Heart right ventricle (tissue), 16 donors: ENCODE data around the gene EMC10. TPM values are rescaled to one million over a fixed set of nuclear protein-coding genes. Genes with fewer than 3 reads are reported as not detected.

Experiments
- ATAC-seq, 8 donors: fragments of 200-7000 bp; cut with Tn5 transposase; one replicate each; pipeline ENCODE4 v1.9.1; 2020; ENCODE audit warnings: mild to moderate bottlenecking in 8 of 8, moderate library complexity in 8 of 8, moderate number of reproducible peaks in 1 of 8
- DNase-seq, 2 donors: peaks; one replicate each; pipeline ENCODE4 v3.0.0-alpha.2; 2020
- H3K27ac ChIP-seq, 10 donors: fragments of 200-600 bp; sonication (generic) in 2 of 10; one replicate each; pipeline versions ENCODE4 v1.5.0 to v1.8.0; 2020 to 2022; ENCODE audit warnings: mild to moderate bottlenecking in 3 of 10
- H3K27me3 ChIP-seq, 7 donors: fragments of 200-600 bp; one replicate each; pipeline ENCODE4 v1.8.0; 2021 to 2022; ENCODE audit warnings: mild to moderate bottlenecking in 2 of 7
- H3K36me3 ChIP-seq, 9 donors: fragments of 200-600 bp; sonication (generic) in 1 of 9; one replicate each; pipeline versions ENCODE4 v1.5.0 to v1.8.0; 2020 to 2022; ENCODE audit warnings: mild to moderate bottlenecking in 2 of 9
- H3K4me1 ChIP-seq, 9 donors: fragments of 200-600 bp; sonication (generic) in 1 of 9; one replicate each; pipeline versions ENCODE4 v1.5.0 to v1.8.0; 2020 to 2022; ENCODE audit warnings: mild to moderate bottlenecking in 4 of 9
- H3K4me3 ChIP-seq, 10 donors: fragments of 200-600 bp; sonication (generic) in 2 of 10; one replicate each; pipeline versions ENCODE4 v1.5.0 to v1.8.0; 2020 to 2022; ENCODE audit warnings: mild to moderate bottlenecking in 7 of 10, moderate library complexity in 2 of 10
- H3K9me3 ChIP-seq, 11 donors: fragments of 200-600 bp in 10 of 11; sonication (generic) in 2 of 11; one replicate each; pipeline versions ENCODE4 v1.5.0 to v1.8.0; 2013 to 2022; ENCODE audit warnings: mild to moderate bottlenecking in 2 of 11, control low read depth in 1 of 11, moderate library complexity in 1 of 11
- WGBS, 2 donors: extraction: QIAGEN DNeasy Blood & Tissue Kit; methylation state at CpG; one replicate each; pipeline ENCODE4 v1.1.7; 2013; ENCODE audit warnings: inconsistent platforms in 1 of 2; 5-methylcytosine and 5-hydroxymethylcytosine counted together
- intact Hi-C, 10 donors: fragments of 100-400 bp; cut with DNase I; formaldehyde crosslinking; loops; one replicate each; pipeline versions ENCODE4 v1.11.1 to v1.14.2; 2022
- polyA plus RNA-seq, 2 donors: library from polyadenylated mRNA; stranded (reverse); fragments of 200-250 nt; gene quantifications; one replicate each; pipeline ENCODE4 v1.2.3, GENCODE V29; 2013
- total RNA-seq, 10 donors: library from RNA; stranded (reverse); fragmentation: NEBNext Ultra II Directional in 3 of 10; extraction: Animal tissue kit (Norgen Biotek cat#: 25700) in 3 of 10; gene quantifications; one replicate each; pipeline versions ENCODE4 v1.2.1 to v1.2.4, GENCODE V29; 2021 to 2023
- TF ChIP-seq, protein P1 (sequence below), 9 donors: fragments of 200-600 bp; sonication (generic) in 2 of 9; IDR thresholded peaks; one replicate each; pipeline versions ENCODE4 v1.5.0 to v1.8.0; 2021 to 2022; ENCODE audit warnings: antibody characterized with exemption in 9 of 9, mild to moderate bottlenecking in 5 of 9, moderate library complexity in 1 of 9
- donor health status: Arrhythmogenic right ventricular cardiomyopathy.
- donor health status: ischemic (EF 13 %, LVEDD 7.1; RV severe dilation, severe dysfunction).
- donor health status: healthy with polysubstance abuse.
- donor health status: DM: no; HTN: yes; CAD: no.
- donor health status: DM: no; HTN: no; CAD: no.
- donor health status: ischemic (EF 25% LVEDD 6.9; RV normal size, moderate dysfunction).
- donor health status: ischemic (EF 25% LVEDD 5.7; RV mildly dilated, moderate dysfunction).
- donor health status: healthy.
- donor health status: DM: yes; HTN: yes; CAD: no.
- donor health status: Ischemic cardiomyopathy.
- donor health status: ischemic (EF 35%, LVEDD 5.7; RV mildly dilated, moderate dysfunction).
- donor health status: nonischemic (EF 11% LVEDD 7.7; RV severe dilation, severe dysfunction).
- donor health status: DM: yes; HTN: yes; CAD: no.
- donor health status: PGD.
- donor health status: ischemic (EF 29% LVEDD 5.4; RV normal size, mild dysfunction).
- donor health status: nonischemic (EF 23%, LVEDD 6.1; RV moderate dilation, normal function).

Gene EMC10
- total and polyA plus RNA-seq, 12 donors = 73.6 to 152 (median 89.1) TPM

DNA sequence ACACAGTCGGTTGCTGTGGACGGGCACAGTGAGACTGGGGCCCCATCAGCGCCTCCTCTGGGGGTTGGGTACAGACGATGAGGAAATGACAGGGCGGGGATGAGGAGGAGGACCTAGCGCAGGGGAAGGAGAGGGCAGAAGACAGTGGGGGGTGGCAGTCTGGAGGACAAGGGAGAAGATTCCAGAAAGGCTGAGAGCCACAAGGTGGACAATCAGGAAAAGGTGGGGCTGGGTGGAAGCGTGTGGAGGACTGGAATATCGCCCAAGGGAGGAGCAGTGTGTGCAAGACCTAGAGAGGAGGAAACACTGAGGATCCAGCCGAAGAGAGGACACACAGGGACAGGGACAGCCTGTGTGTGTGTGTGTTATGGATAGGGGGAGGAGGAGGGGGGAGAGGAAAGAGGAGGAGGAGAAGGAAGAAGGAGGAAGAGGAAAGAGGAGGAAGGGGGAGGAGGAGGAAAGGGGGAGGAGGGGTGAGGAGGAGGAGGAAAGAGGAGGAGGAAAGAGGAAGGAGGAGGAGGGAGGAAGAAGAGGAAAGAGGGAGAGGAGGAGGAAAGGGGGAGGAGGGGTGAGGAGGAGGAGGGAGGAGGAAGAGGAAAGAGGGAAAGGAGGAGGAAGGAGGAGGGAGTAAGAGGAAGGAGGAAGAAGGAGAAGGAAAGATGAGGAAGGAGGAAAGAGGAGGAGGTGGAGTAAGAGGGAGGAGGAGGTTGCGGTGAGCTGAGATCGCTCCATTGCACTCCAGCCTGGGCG lies 16.2 kb downstream of the EMC10 start:
- 12 to 18% methylated on average over 9 of the region's 12 CpGs for WGBS, 2 donors
- TF ChIP-seq, protein P1, sequence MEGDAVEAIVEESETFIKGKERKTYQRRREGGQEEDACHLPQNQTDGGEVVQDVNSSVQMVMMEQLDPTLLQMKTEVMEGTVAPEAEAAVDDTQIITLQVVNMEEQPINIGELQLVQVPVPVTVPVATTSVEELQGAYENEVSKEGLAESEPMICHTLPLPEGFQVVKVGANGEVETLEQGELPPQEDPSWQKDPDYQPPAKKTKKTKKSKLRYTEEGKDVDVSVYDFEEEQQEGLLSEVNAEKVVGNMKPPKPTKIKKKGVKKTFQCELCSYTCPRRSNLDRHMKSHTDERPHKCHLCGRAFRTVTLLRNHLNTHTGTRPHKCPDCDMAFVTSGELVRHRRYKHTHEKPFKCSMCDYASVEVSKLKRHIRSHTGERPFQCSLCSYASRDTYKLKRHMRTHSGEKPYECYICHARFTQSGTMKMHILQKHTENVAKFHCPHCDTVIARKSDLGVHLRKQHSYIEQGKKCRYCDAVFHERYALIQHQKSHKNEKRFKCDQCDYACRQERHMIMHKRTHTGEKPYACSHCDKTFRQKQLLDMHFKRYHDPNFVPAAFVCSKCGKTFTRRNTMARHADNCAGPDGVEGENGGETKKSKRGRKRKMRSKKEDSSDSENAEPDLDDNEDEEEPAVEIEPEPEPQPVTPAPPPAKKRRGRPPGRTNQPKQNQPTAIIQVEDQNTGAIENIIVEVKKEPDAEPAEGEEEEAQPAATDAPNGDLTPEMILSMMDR (IDR thresholded peaks at IDR 0.05) = no peak
- Histone ChIP-seq H3K4me3 (no peak overlapping the region), H3K4me1 (peaks cover 0 to 15% (median 0%) of the 10 kb centered on the region in 9 donors), H3K27me3 (peaks cover 0 to 3% (median 0%) of the 10 kb centered on the region in 7 donors), H3K27ac (no peak overlapping the region), H3K9me3 (peaks cover 0 to 9% (median 0%) of the 10 kb centered on the region in 11 donors), H3K36me3 (peaks cover 0 to 6% (median 0%) of the 10 kb centered on the region in 9 donors)
- intact Hi-C loops = no loop called here
- ATAC-seq = no peak
- DNase-seq = no peak

DNA sequence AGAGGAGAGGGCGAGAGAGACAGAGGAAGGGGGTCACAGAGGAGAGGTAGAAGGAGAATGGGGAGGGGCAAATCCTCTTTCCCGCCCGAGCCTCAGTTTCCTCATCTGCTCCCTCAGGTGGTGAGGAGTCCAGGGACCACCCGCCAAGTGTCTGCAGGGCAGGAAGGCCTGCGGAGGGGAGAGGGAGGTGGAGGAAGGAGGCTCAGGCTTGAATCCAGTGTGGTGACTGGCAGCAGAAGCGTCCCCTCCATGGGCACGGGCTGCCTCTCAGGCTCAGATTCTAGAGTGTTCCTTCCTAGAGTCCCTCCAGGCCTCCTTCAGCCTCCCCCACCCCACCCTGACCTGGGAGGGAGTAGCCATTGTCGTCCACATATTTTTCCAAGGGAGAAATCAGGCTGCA lies 16.9 kb downstream of the EMC10 start:
- DNase-seq (no peak), ATAC-seq (no peak)
- H3K4me3 ChIP-seq = no peak overlapping the region
- H3K27ac ChIP-seq = no peak overlapping the region
- H3K9me3 ChIP-seq = peaks cover 0 to 9% (median 0%) of the 10 kb centered on the region in 11 donors
- H3K36me3 ChIP-seq = peaks cover 0 to 6% (median 0%) of the 10 kb centered on the region in 9 donors
- TF ChIP-seq, protein P1 (IDR thresholded peaks at IDR 0.05) = no peak
- intact Hi-C loops = no loop called here
- whole genome bisulfite sequencing, 2 donors = 40 to 48% methylated on average over 8 of the region's 8 CpGs
- H3K27me3 ChIP-seq = no peaks in the 10 kb centered on the region
- H3K4me1 ChIP-seq = peaks cover 0 to 15% (median 0%) of the 10 kb centered on the region in 9 donors

DNA sequence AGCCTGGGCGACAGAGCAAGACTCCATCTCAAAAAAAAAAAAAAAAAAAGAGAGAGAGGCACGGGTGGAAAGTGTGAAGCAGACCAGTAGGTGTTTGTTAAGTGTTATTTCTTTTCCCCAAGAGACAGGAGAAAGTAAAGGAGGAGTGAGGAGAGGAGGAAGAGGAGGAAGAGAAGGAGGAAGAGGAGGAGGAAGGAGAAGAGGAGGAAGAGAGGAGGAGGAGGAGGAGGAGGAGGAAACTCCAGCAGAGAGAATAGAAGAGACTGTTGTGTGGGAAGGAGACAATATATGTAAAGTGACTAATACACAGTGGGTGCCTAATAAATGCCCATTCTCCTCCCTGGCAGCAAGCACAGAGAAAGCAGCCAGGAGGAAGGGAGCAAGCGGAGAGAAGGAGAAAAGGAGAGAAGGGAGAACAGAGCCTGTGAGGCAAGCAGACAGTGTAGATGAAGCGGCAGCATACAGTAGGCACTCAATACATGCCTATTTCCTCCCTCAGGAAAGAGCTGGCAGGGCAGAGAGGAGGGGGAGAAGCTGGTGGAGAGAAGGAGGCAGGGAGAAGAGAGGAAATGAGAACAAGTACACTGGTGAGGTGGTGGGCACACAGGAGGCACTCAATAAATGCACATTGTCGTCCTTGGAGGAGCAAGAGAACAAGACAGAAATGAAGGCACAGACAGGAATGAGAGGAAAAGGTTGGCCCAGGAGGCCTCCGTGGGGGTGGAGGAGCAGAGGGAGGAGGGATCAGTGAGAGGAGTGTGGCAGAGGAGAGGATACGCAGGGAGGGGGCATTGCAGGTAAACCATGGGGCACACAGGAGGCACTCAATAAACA lies 18.1 kb downstream of the EMC10 start:
- peak in 2 of 8 donors; percentile 2 to 3 for ATAC-seq
- TF ChIP-seq, protein P1 (IDR thresholded peaks at IDR 0.05) = no peak
- no peak overlapping the region for H3K4me3 ChIP-seq
- H3K27me3 ChIP-seq = no peaks in the 10 kb centered on the region
- H3K36me3 ChIP-seq = peaks cover 0 to 6% (median 0%) of the 10 kb centered on the region in 9 donors
- H3K4me1 ChIP-seq = peaks cover 0 to 15% (median 0%) of the 10 kb centered on the region in 9 donors
- WGBS, 2 donors = 38 to 47% methylated on average over 7 of the region's 7 CpGs
- H3K9me3 ChIP-seq = peaks cover 0 to 9% (median 0%) of the 10 kb centered on the region in 11 donors
- intact Hi-C loops = no loop called here
- no peak overlapping the region for H3K27ac ChIP-seq
- no peak for DNase-seq

DNA sequence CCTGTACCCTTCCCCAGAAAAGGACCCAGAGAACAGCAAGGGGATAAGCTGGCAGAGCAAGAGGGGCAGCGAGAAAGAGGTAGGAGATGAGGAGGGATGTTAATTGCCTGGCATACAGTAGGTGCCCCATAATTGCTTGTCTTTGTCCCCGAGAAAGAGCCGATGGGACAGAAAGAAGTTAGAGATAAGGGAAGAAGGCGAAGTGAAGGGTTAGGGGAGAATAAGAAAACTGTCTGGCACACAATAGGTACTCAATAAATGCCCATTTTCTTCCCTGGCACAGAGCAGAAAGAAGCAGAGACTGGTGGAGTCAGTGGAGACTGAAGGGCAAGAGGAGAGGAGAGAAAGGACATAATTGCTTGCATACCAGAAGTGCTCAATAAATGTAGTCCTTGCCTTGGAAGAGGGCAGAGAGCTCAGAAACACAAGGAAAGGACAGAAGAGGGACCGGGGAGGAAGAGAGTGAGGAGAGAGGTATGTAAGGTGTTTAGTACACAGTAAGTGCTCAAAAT lies 18.8 kb downstream of the EMC10 start:
- DNase-seq = no peak
- TF ChIP-seq, protein P1 (IDR thresholded peaks at IDR 0.05) = no peak
- intact Hi-C loops = no loop called here
- Histone ChIP-seq H3K9me3 (peaks cover 0 to 9% (median 0%) of the 10 kb centered on the region in 11 donors), H3K27ac (no peak overlapping the region), H3K36me3 (peaks cover 0 to 6% (median 0%) of the 10 kb centered on the region in 9 donors), H3K4me1 (peaks cover 0 to 15% (median 0%) of the 10 kb centered on the region in 9 donors), H3K4me3 (no peak overlapping the region), H3K27me3 (no peaks in the 10 kb centered on the region)
- 52 to 57% methylated on average over 5 of the region's 5 CpGs for WGBS, 2 donors
- peak in 1 of 8 donors; percentile 0 for ATAC-seq
